Keratinocyte (primary cell): ENCODE data around the gene SLC35A2.

Experiments used
- CTCF ChIP-seq, 3 experiments: IDR thresholded peaks in 1 of 3; conservative IDR thresholded peaks in 1 of 3; optimal IDR thresholded peaks in 1 of 3; 2 replicates in 2 of 3; 3 replicates in 1 of 3; pipeline versions ENCODE3 to v1.5.1; 2011; ENCODE audit warnings: low read length in 3 of 3, mild to moderate bottlenecking in 3 of 3, moderate library complexity in 2 of 3, control low read depth in 1 of 3, inconsistent platforms in 1 of 3; ENCODE audit not compliant: insufficient read depth in 2 of 3; ENCODE audit errors: extremely low read depth in 1 of 3
- EZH2 ChIP-seq: IDR thresholded peaks from one replicate; pipeline ENCODE4 v1.6.1; 2012; ENCODE audit warnings: inconsistent platforms, mild to moderate bottlenecking, low read length, moderate library complexity

GRCh38 chrX:48939524-48940228 lies 28.2 kb upstream of the SLC35A2 start:
- TF ChIP-seq CTCF (optimal IDR thresholded peaks at IDR 0.05 in 1 of 3, IDR thresholded peaks at IDR 0.05 in 1 of 3, conservative IDR thresholded peaks at IDR 0.05 in 1 of 3; ENCODE audit: extremely low read depth in 1 of 3, insufficient read depth in 2 of 3, low read length in 3 of 3) = no peak
- TF ChIP-seq EZH2 = no peak
